B cell (primary cell): ENCODE measurements around the gene FAM168A. TPM values are rescaled to one million over a fixed set of nuclear protein-coding genes. Genes with fewer than 3 reads are reported as not detected.

Source experiments
- ATAC-seq: fragments of 200-7000 bp; cut with Tn5 transposase; one replicate; pipeline ENCODE4 v1.10.0; 2021; ENCODE audit warnings: low read depth, mild to moderate bottlenecking, moderate number of reproducible peaks, moderate library complexity
- CTCF ChIA-PET: fragments of 350-600 bp; sonication (Branson Sonifier 250); formaldehyde crosslinking; loops from one replicate; lab custom pipeline; 2021; ENCODE audit warnings: antibody characterized with exemption, inconsistent platforms; lab: Charles Lee
- POLR2A ChIA-PET: fragments of 350-600 bp; sonication (Branson Sonifier 250); formaldehyde crosslinking; loops from one replicate; lab custom pipeline; 2021; ENCODE audit warnings: antibody characterized with exemption; lab: Charles Lee
- DNase-seq: peaks from one replicate; pipeline ENCODE4 v3.0.0; 2013
- H2AFZ ChIP-seq: 2 replicates; pipeline ENCODE4 v1.6.1; 2012; ENCODE audit warnings: mild to moderate bottlenecking, low read depth, low read length; ENCODE audit not compliant: insufficient read depth, poor library complexity, severe bottlenecking
- H3K27ac ChIP-seq, 2 donors: 1 replicate in 1 of 2; 2 replicates in 1 of 2; pipeline ENCODE4 v1.5.1; 2012 to 2013; ENCODE audit warnings: low read length in 2 of 2, mild to moderate bottlenecking in 2 of 2, moderate library complexity in 1 of 2
- H3K27me3 ChIP-seq, 4 experiments: fragments of 200-600 bp in 1 of 4; sonication (generic) in 1 of 4; replicated peaks in 1 of 4; 1 replicate in 2 of 4; 2 replicates in 2 of 4; pipeline versions ENCODE4 v1.6.1 to v1.7.0; 2013 to 2016; ENCODE audit warnings: low read length in 3 of 4, mild to moderate bottlenecking in 2 of 4, mixed read lengths in 1 of 4, moderate library complexity in 1 of 4; ENCODE audit not compliant: insufficient read depth in 4 of 4, control insufficient read depth in 3 of 4; ENCODE audit errors: control extremely low read depth in 1 of 4
- H3K36me3 ChIP-seq, 2 experiments: replicated peaks in 1 of 2; 1 replicate in 1 of 2; 2 replicates in 1 of 2; pipeline versions ENCODE4 v1.6.1 to v1.7.1; 2013; ENCODE audit warnings: low read length in 1 of 2; ENCODE audit not compliant: insufficient read depth in 2 of 2, control insufficient read depth in 1 of 2; ENCODE audit errors: control extremely low read depth in 1 of 2, extremely low read depth in 1 of 2
- H3K4me1 ChIP-seq, 2 donors: fragments of 200-600 bp in 1 of 2; sonication (generic) in 1 of 2; 1 replicate in 1 of 2; 2 replicates in 1 of 2; pipeline versions ENCODE4 v1.5.1 to v1.6.1; 2013 to 2017; ENCODE audit warnings: low read length in 2 of 2; ENCODE audit not compliant: control insufficient read depth in 2 of 2, insufficient read depth in 2 of 2
- H3K4me2 ChIP-seq: replicated peaks from 2 replicates; pipeline ENCODE3; 2012; ENCODE audit warnings: mild to moderate bottlenecking, low read depth, low read length; ENCODE audit not compliant: poor library complexity, severe bottlenecking
- H3K4me3 ChIP-seq, 5 experiments: fragments of 200-600 bp in 1 of 5; sonication (generic) in 1 of 5; 1 replicate in 3 of 5; 2 replicates in 2 of 5; pipeline versions ENCODE4 v1.5.1 to v1.7.0; 2011 to 2016; ENCODE audit warnings: low read length in 4 of 5, mild to moderate bottlenecking in 4 of 5, low read depth in 2 of 5, control low read depth in 1 of 5, moderate library complexity in 1 of 5; ENCODE audit not compliant: insufficient read depth in 1 of 5; ENCODE audit errors: control extremely low read depth in 1 of 5, extremely low read depth in 1 of 5
- H3K79me2 ChIP-seq: fragments of 200-600 bp; sonication (generic); one replicate; pipeline ENCODE4 v1.6.0; 2016; ENCODE audit warnings: low read length; ENCODE audit not compliant: control insufficient read depth, insufficient read depth
- H3K9ac ChIP-seq: fragments of 200-600 bp; sonication (generic); 2 replicates; pipeline ENCODE4 v1.6.1; 2017; ENCODE audit warnings: mild to moderate bottlenecking, low read length, moderate library complexity
- H3K9me3 ChIP-seq, 3 donors: one replicate each; pipeline versions ENCODE4 v1.6.1 to v1.7.1; 2013; ENCODE audit warnings: low read length in 2 of 3; ENCODE audit not compliant: control insufficient read depth in 2 of 3, insufficient read depth in 1 of 3; ENCODE audit errors: control extremely low read depth in 1 of 3
- H4K20me1 ChIP-seq: 2 replicates; pipeline ENCODE4 v1.6.0; 2012; ENCODE audit warnings: mild to moderate bottlenecking, low read length; ENCODE audit not compliant: insufficient read depth, control insufficient read depth, poor library complexity, severe bottlenecking
- H3K27ac Mint-ChIP-seq: one replicate; pipeline ENCODE4 v1.8.0; 2021; ENCODE audit warnings: mixed read lengths
- H3K27me3 Mint-ChIP-seq: one replicate; pipeline ENCODE4 v1.8.0; 2021; ENCODE audit warnings: mixed read lengths
- H3K4me1 Mint-ChIP-seq: one replicate; pipeline ENCODE4 v1.8.0; 2021; ENCODE audit warnings: mixed read lengths
- H3K4me3 Mint-ChIP-seq: one replicate; pipeline ENCODE4 v1.8.0; 2021; ENCODE audit warnings: mixed read lengths
- H3K9me3 Mint-ChIP-seq: one replicate; pipeline ENCODE4 v1.8.0; 2022; ENCODE audit warnings: mixed read lengths; ENCODE audit not compliant: insufficient read depth
- CTCF ChIP-seq: fragments of 200-600 bp; IDR thresholded peaks from one replicate; pipeline ENCODE4 v1.8.0; 2022; ENCODE audit warnings: antibody characterized with exemption, mild to moderate bottlenecking
- EZH2 ChIP-seq: IDR thresholded peaks from 2 replicates; pipeline ENCODE4 v1.6.1; 2012; ENCODE audit warnings: borderline replicate concordance, low read depth, mild to moderate bottlenecking, moderate library complexity, low read length; ENCODE audit not compliant: insufficient read depth, poor library complexity, severe bottlenecking
- WGBS: methylation state at CpG from one replicate; pipeline ENCODE4 v1.1.5; 2013; ENCODE audit warnings: missing lambda C conversion rate; ENCODE audit not compliant: insufficient coverage; 5-methylcytosine and 5-hydroxymethylcytosine counted together
- intact Hi-C: fragments of 100-400 bp; cut with micrococcal nuclease; formaldehyde crosslinking; loops from one replicate; pipeline ENCODE4 v1.10.0; 2022
- polyA plus RNA-seq: library from polyadenylated mRNA; depleted of rRNA; stranded (reverse); fragments of >200 nt; gene quantifications from 2 replicates; pipeline ENCODE4 v1.2.3, GENCODE V29; 2012
- total RNA-seq, 2 donors: library from RNA; stranded (reverse); fragments of 120-200 nt in 1 of 2; gene quantifications; 1 replicate in 1 of 2; 2 replicates in 1 of 2; pipeline versions ENCODE4 v1.2.3 to v1.2.4, GENCODE V29; 2013 to 2022

Gene FAM168A
- total and polyA plus RNA-seq, 2 donors (not counting 1 experiment from before 2014, with no cell fraction given) = 11.0 to 26.8 TPM

DNA sequence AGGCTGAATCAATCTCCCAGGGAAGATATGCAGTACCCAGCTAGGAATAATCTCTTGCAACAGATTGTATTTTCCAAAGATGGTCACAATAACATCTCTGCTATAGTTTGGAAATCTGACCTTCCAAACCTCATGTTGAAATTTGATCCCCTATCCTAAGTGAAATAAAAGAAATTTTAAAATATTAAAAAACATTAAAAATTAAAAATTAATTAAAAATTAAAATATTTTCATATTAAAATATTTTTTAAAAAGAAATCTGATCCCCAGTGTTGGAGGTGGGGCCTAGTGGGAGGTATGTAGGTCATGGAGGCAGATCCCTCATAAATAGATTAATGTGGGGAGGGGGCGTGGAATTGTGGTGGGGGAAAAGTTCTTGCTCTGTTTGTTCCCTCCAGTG is 79.7 kb downstream of the FAM168A start:
- Histone ChIP-seq H3K27ac (no peak overlapping the region), H3K4me2 (no peak overlapping the region), H4K20me1 (no peaks in the 10 kb centered on the region), H3K9me3 (no peaks in the 10 kb centered on the region), H3K79me2 (peaks cover 4% of the 10 kb centered on the region), H3K27me3 (no peaks in the 10 kb centered on the region), H2AFZ (no peak overlapping the region), H3K36me3 (no peaks in the 10 kb centered on the region), H3K4me1 (peaks cover 0 to 7% of the 10 kb centered on the region in 2 donors), H3K4me3 (no peak overlapping the region), H3K9ac (no peak overlapping the region)
- H3K27me3 Mint-ChIP-seq = no peaks in the 10 kb centered on the region
- DNase-seq (no peak), ATAC-seq (no peak)
- POLR2A ChIA-PET = no interaction called here
- H3K4me1 Mint-ChIP-seq = peaks cover 15% of the 10 kb centered on the region
- CTCF ChIA-PET = interaction anchor here (1.5 kb wide), 1 partner anchor 11 kb away, joined by 4 read pairs; no protein-coding TSS in a partner anchor
- no peak overlapping the region for H3K27ac Mint-ChIP-seq
- TF ChIP-seq EZH2 (no peak), CTCF (no peak)
- no peak overlapping the region for H3K4me3 Mint-ChIP-seq
- intact Hi-C loops = no loop called here
- WGBS = 100% methylated on average over 1 of the region's 1 CpG
- H3K9me3 Mint-ChIP-seq = no peaks in the 10 kb centered on the region

DNA sequence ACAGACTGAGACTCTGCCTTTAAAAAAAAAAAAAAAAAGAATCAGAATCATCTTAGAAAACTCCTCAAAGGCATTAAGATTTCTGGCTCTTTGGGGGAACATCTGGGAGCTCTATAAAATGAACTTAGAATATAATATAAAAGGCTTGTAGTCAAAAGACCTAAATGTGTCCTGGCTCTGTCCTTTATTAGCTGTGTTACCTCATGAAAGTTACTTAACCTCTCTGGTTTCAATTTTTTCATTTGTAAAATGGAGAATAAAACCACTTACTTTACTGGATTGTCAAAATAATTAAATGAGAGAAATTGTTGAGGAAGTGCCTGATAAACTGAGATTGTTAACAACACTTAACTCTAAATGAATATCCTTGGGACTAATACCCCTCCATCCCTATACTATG is 81.8 kb downstream of the FAM168A start:
- no peak for DNase-seq
- no peak overlapping the region for H3K27ac ChIP-seq
- no peak overlapping the region for H2AFZ ChIP-seq
- intact Hi-C loops = no loop called here
- H3K9me3 Mint-ChIP-seq = no peaks in the 10 kb centered on the region
- no peak overlapping the region for H3K4me3 Mint-ChIP-seq
- no peaks in the 10 kb centered on the region for H4K20me1 ChIP-seq
- POLR2A ChIA-PET = no interaction called here
- H3K27me3 ChIP-seq = no peaks in the 10 kb centered on the region
- H3K36me3 ChIP-seq = no peaks in the 10 kb centered on the region
- ATAC-seq = no peak
- H3K79me2 ChIP-seq = peaks cover 7% of the 10 kb centered on the region
- no peak overlapping the region for H3K4me2 ChIP-seq
- H3K9ac ChIP-seq = no peak overlapping the region
- H3K4me1 ChIP-seq = peaks cover 0 to 2% of the 10 kb centered on the region in 2 donors
- H3K4me3 ChIP-seq = no peak overlapping the region
- no peaks in the 10 kb centered on the region for H3K9me3 ChIP-seq
- CTCF ChIA-PET = no interaction called here
- TF ChIP-seq CTCF (no peak), EZH2 (no peak)
- no peaks in the 10 kb centered on the region for H3K27me3 Mint-ChIP-seq
- no peak overlapping the region for H3K27ac Mint-ChIP-seq
- peaks cover 7% of the 10 kb centered on the region for H3K4me1 Mint-ChIP-seq
